ENCODE results near the gene NPLOC4.

DNA sequence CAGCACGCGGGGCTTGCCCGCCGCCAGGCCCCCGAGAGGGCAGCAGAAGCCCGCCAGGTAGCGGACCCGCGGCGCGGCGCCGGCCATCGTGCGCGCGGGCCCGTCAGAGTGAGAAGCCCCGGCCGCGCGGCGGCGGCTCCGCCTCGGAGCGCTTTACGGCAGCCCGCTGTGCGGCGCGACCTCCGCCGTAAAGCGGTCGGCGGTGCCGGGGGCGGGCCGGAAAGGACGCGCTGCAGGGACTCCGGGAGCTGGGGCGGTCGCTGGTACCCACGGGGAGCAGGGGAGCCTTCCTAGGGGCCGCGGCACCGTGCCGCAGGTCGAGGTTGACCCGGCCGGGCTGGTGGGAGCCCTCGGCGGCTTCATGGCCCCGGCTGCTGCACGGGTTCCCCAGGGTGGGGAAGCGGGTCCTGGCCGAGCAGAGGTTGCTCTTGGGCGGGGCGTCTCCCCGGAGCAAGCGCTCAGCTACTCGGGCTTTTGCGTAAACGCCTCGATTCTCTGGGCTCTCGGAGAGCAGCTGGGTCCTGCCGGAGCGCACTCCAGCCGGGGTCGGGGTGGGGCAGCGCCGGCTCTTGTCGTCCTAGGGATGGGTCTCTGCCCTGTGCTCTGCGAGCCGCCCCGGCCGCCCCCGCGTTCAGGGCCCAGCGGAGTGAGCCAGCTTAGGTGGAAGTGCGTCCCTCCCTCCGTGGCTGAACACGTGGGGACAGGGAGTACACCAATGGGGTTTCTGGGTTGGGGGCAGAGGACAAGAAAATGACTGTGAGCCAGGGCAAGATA lies 84.5 kb downstream of the NPLOC4 start, which contains the start of gene FAAP100:
- TF ChIP-seq GABPA (IDR thresholded peaks at IDR 0.05; ENCODE audit: low read depth), result no peak
- no peak for TF ChIP-seq CTCF (IDR thresholded peaks at IDR 0.05; ENCODE audit: insufficient read depth, low read length)
- peak; percentile 65 for TF ChIP-seq REST (IDR thresholded peaks at IDR 0.05; ENCODE audit: insufficient replicate concordance, low read depth)

Measured in HL-60 (cell line).